Panc1 (cell line): Measurements from ENCODE around the gene SHISA8. TPM values are rescaled to one million over a fixed set of nuclear protein-coding genes. Genes with fewer than 3 reads are reported as not detected.
A peak's percentile ranks its signal among the peaks of the same experiment; 100 is the strongest.
"Not testable (repeated sequence)": the region's sequence is repeated elsewhere in the genome, so short reads cannot be mapped to it uniquely, and the experiment has no call there.

Experiments used
- ATAC-seq: fragments of 200-7000 bp; cut with Tn5 transposase; 2 replicates; pipeline ENCODE4 v1.9.1; 2020; ENCODE audit warnings: mild to moderate bottlenecking, moderate library complexity
- BruUV-seq: library from RNA; stranded (reverse); fragments of 400-500 nt; replicated peaks from 2 replicates; lab custom pipeline; 2021; lab: Mats Ljungman, UMichigan
- CTCF ChIA-PET: fragments of 300-600 bp; sonication (Branson Sonifier 250); formaldehyde crosslinking; loops from one replicate; lab custom pipeline; 2022; ENCODE audit warnings: antibody characterized with exemption; lab: Charles Lee
- POLR2A ChIA-PET: fragments of 300-600 bp; sonication (Branson Sonifier 250); formaldehyde crosslinking; loops from one replicate; lab custom pipeline; 2022; ENCODE audit warnings: antibody characterized with exemption; lab: Charles Lee
- DNase-seq: peaks from one replicate; pipeline ENCODE4 v3.0.0-alpha.2; 2010; ENCODE audit warnings: low read depth, low spot score
- H3K27ac ChIP-seq: 2 replicates; pipeline ENCODE4 v1.5.1; 2011; ENCODE audit warnings: mild to moderate bottlenecking, low read length, inconsistent platforms
- H3K27me3 ChIP-seq: fragments of 200-500 bp; sonication (Bioruptor generic); 2 replicates; pipeline ENCODE4 v1.6.0; 2014; ENCODE audit warnings: low read length, inconsistent platforms; ENCODE audit not compliant: control insufficient read depth, insufficient read depth
- H3K36me3 ChIP-seq: fragments of 200-500 bp; sonication (Bioruptor generic); 2 replicates; pipeline ENCODE4 v1.5.1; 2014; ENCODE audit warnings: inconsistent platforms, mild to moderate bottlenecking, low read length, moderate library complexity; ENCODE audit not compliant: control insufficient read depth, insufficient read depth
- H3K4me1 ChIP-seq: 2 replicates; pipeline ENCODE4 v1.5.1; 2011; ENCODE audit warnings: inconsistent platforms, mild to moderate bottlenecking, low read length, moderate library complexity; ENCODE audit not compliant: control insufficient read depth, insufficient read depth
- H3K4me3 ChIP-seq, 2 experiments: 2 replicates each; pipeline ENCODE4 v1.5.1; 2011 to 2012; ENCODE audit warnings: low read depth in 2 of 2, low read length in 2 of 2, mild to moderate bottlenecking in 2 of 2, inconsistent platforms in 1 of 2, moderate library complexity in 1 of 2
- H3K9me3 ChIP-seq: fragments of 200-500 bp; sonication (Bioruptor generic); 2 replicates; pipeline ENCODE4 v1.5.1; 2014; ENCODE audit warnings: low read depth, mild to moderate bottlenecking, inconsistent platforms, low read length, moderate library complexity; ENCODE audit not compliant: control insufficient read depth, insufficient read depth
- CTCF ChIP-seq: fragments of 450-650 bp; IDR thresholded peaks from 2 replicates; pipeline ENCODE4 v1.5.1; 2017; ENCODE audit warnings: mild to moderate bottlenecking
- POLR2AphosphoS5 ChIP-seq: IDR thresholded peaks from 2 replicates; pipeline ENCODE4 v1.6.1; 2012; ENCODE audit warnings: mild to moderate bottlenecking, low read depth, low read length, moderate library complexity
- REST ChIP-seq, 2 experiments: IDR thresholded peaks; 2 replicates each; pipeline ENCODE4 v1.6.1; 2011 to 2012; ENCODE audit warnings: low read depth in 2 of 2, control low read depth in 1 of 2, low read length in 1 of 2, mild to moderate bottlenecking in 1 of 2, moderate library complexity in 1 of 2; ENCODE audit not compliant: insufficient read depth in 1 of 2
- SIN3A ChIP-seq: IDR thresholded peaks from 2 replicates; pipeline ENCODE4 v1.6.1; 2012; ENCODE audit warnings: low read depth, mild to moderate bottlenecking, low read length, moderate library complexity, borderline replicate concordance; ENCODE audit not compliant: insufficient read depth
- TCF7L2 ChIP-seq: IDR thresholded peaks from 2 replicates; pipeline ENCODE4 v1.6.1; 2011; ENCODE audit warnings: mild to moderate bottlenecking, low read depth, low read length, inconsistent platforms
- in situ Hi-C: cut with HindIII; loops from 2 replicates; pipeline ENCODE4 v1.10.0; 2016; ENCODE audit warnings: low sequenced_read_pairs, low pct_unique_long_range_greater_than_20kb
- intact Hi-C: fragments of 100-400 bp; cut with micrococcal nuclease; formaldehyde crosslinking; loops from one replicate; pipeline ENCODE4 v1.10.0; 2022; ENCODE audit not compliant: unreplicated experiment
- total RNA-seq: library from RNA; stranded (reverse); gene quantifications from one replicate; pipeline ENCODE4 v1.2.1, GENCODE V29; 2021; ENCODE audit not compliant: unreplicated experiment

SHISA8 gene
- total RNA-seq, 1 experiment from 2014 or later: 0.62 TPM

GRCh38 chr22:41949297-41949965, 34.6 kb upstream of the SHISA8 start:
- Histone ChIP-seq H3K27ac (no peak overlapping the region), H3K4me3 (no peak overlapping the region), H3K4me1 (peaks cover 9% of the 10 kb centered on the region), H3K36me3 (peaks cover 7% of the 10 kb centered on the region), H3K27me3 (no peaks in the 10 kb centered on the region), H3K9me3 (no peaks in the 10 kb centered on the region)
- POLR2A ChIA-PET: interaction anchor here (0.6 kb wide), 1 partner anchor 1202 kb away, joined by 9 read pairs; the partner anchor contains the start of gene TSPO
- in situ Hi-C loops (no loop called here), intact Hi-C loops (no loop called here)
- CTCF ChIA-PET: interaction anchor here (0.6 kb wide), 1 partner anchor 152 kb away, joined by 3 read pairs; no protein-coding TSS in a partner anchor
- no peak for DNase-seq
- TF ChIP-seq CTCF (no peak), REST (IDR thresholded peaks at IDR 0.05; ENCODE audit: insufficient read depth in 1 of 2, low read depth in 2 of 2, low read length in 1 of 2) (no peak), SIN3A (no peak), TCF7L2 (no peak), POLR2AphosphoS5 (no peak)
- BruUV-seq: no TSS peak
- no peak for ATAC-seq

- in situ Hi-C loops, H3K4me1 ChIP-seq, intact Hi-C loops, BruUV-seq, POLR2A ChIA-PET, H3K36me3 ChIP-seq, H3K9me3 ChIP-seq, H3K4me3 ChIP-seq, H3K27ac ChIP-seq, H3K27me3 ChIP-seq, ATAC-seq, DNase-seq, CTCF ChIA-PET: not testable (repeated sequence)
Measured at GRCh38 chr22:41948928-41949296, 34.0 kb upstream of the SHISA8 start.

- Histone ChIP-seq H3K36me3 (peaks cover 7% of the 10 kb centered on the region), H3K9me3 (no peaks in the 10 kb centered on the region), H3K27ac (peak overlapping the region; percentile 86), H3K4me3 (peak overlapping the region; percentile 69 to 82), H3K27me3 (no peaks in the 10 kb centered on the region), H3K4me1 (peaks cover 9% of the 10 kb centered on the region)
- in situ Hi-C loops (no loop called here), intact Hi-C loops (no loop called here)
- ChIA-PET POLR2A (interaction anchor here (0.6 to 0.7 kb wide), 2 partner anchors 57 to 148 kb away, joined by 3 to 11 read pairs; no protein-coding TSS in a partner anchor), CTCF (no interaction called here)
- TSS peak; percentile 87 for BruUV-seq
- no peak for TF ChIP-seq REST (IDR thresholded peaks at IDR 0.05; ENCODE audit: insufficient read depth in 1 of 2, low read depth in 2 of 2, low read length in 1 of 2)
- TF ChIP-seq SIN3A: no peak
- no peak for TF ChIP-seq TCF7L2
- no peak for TF ChIP-seq POLR2AphosphoS5
- no peak for TF ChIP-seq CTCF
- DNase-seq (no peak), ATAC-seq (no peak)
Measured at GRCh38 chr22:41948142-41948541, 33.3 kb upstream of the SHISA8 start.
